ENCODE data around the gene CMTM4. TPM values are rescaled to one million over a fixed set of nuclear protein-coding genes. Genes with fewer than 3 reads are reported as not detected.

CMTM4 gene
- polyA plus RNA-seq, 1 experiment = 28.0 TPM

- TF ChIP-seq CTCF (IDR thresholded peaks at IDR 0.05; ENCODE audit: insufficient read depth, low read depth, low read length) = no peak
- Histone ChIP-seq H3K36me3 (ENCODE audit: control insufficient read depth, insufficient read depth, low read length) (no peaks in the 10 kb centered on the region), H3K27me3 (ENCODE audit: control insufficient read depth, insufficient read depth, low read length) (no peaks in the 10 kb centered on the region), H3K4me3 (ENCODE audit: low read depth, low read length) (no peak overlapping the region)
- DNase-seq (ENCODE audit: low read depth) = no peak
- ChIA-PET CTCF (interaction anchor here (0.9 to 1.2 kb wide), 3 partner anchors 80 to 225 kb away, joined by 3 to 5 read pairs (median 4); partner anchors contain the start of gene DYNC1LI2), POLR2A (no interaction called here)
Observed at GRCh38 chr16:66647866-66648265, 48.7 kb downstream of the CMTM4 start.

DNA sequence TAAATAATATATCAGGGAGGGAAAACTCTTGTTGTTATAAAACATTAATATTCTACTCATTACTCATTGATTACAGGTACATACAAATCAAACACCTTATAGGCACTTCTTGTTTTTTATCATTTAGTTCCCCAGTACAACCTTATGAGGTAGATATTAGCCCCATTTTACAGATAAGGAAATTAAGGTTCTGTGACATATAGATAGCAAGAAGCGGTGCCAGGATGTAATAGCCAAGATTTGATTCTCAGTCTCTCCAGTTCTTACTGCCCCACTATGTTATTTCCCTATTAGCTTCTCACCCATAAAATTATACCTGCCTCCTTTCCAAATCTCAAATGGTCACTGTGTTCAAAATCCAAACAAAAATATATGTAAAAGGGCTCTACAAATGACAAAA is 55.2 kb downstream of the CMTM4 start:
- ChIA-PET CTCF (interaction anchor here (1.2 to 3.5 kb wide), 2 partner anchors 8 to 10 kb away, joined by 3 to 42 read pairs; no protein-coding TSS in a partner anchor), POLR2A (no interaction called here)
- Histone ChIP-seq H3K4me3 (ENCODE audit: low read depth, low read length) (no peak overlapping the region), H3K36me3 (ENCODE audit: control insufficient read depth, insufficient read depth, low read length) (no peaks in the 10 kb centered on the region), H3K27me3 (ENCODE audit: control insufficient read depth, insufficient read depth, low read length) (no peaks in the 10 kb centered on the region; the same call in 1 of the 2 replicates)
- TF ChIP-seq CTCF (IDR thresholded peaks at IDR 0.05; ENCODE audit: insufficient read depth, low read depth, low read length) = no peak
- DNase-seq (ENCODE audit: low read depth) = no peak

DNA sequence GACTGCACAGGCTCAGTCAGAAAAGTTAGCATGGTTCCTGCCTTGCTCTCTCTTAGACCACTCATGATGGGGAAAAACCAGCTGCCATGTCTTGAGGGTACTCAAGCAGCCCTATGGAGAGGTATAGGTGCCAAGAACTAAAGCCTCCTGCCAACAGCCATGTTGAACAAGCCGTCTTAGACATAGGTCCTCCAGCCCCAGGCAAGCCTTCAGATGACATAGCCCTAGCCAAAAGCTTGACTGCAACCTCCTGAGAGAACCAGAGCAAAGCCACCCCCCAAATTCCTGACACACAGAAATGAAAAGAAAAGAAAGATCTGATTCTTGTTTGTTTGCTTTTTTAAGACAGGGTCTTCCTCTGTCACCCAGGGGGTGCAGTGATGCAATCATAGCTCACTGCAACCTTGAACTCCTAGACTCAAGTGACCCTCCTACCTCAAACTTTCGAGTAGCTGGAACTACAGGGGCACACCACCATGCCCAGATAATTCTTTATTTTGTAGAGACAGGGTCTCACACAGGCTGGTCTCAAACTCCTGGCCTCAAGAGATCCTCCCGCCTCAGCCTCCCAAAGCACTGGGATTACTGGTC is 55.7 kb downstream of the CMTM4 start:
- Histone ChIP-seq H3K4me3 (ENCODE audit: low read depth, low read length) (no peak overlapping the region), H3K27me3 (ENCODE audit: control insufficient read depth, insufficient read depth, low read length) (no peaks in the 10 kb centered on the region; the same call in 1 of the 2 replicates), H3K36me3 (ENCODE audit: control insufficient read depth, insufficient read depth, low read length) (no peaks in the 10 kb centered on the region)
- no peak for DNase-seq (ENCODE audit: low read depth)
- no peak for TF ChIP-seq CTCF (IDR thresholded peaks at IDR 0.05; ENCODE audit: insufficient read depth, low read depth, low read length)
- ChIA-PET POLR2A (no interaction called here), CTCF (interaction anchor here (1.1 to 3.5 kb wide), 3 partner anchors 8 to 234 kb away, joined by 3 to 42 read pairs (median 4); no protein-coding TSS in a partner anchor)

DNA sequence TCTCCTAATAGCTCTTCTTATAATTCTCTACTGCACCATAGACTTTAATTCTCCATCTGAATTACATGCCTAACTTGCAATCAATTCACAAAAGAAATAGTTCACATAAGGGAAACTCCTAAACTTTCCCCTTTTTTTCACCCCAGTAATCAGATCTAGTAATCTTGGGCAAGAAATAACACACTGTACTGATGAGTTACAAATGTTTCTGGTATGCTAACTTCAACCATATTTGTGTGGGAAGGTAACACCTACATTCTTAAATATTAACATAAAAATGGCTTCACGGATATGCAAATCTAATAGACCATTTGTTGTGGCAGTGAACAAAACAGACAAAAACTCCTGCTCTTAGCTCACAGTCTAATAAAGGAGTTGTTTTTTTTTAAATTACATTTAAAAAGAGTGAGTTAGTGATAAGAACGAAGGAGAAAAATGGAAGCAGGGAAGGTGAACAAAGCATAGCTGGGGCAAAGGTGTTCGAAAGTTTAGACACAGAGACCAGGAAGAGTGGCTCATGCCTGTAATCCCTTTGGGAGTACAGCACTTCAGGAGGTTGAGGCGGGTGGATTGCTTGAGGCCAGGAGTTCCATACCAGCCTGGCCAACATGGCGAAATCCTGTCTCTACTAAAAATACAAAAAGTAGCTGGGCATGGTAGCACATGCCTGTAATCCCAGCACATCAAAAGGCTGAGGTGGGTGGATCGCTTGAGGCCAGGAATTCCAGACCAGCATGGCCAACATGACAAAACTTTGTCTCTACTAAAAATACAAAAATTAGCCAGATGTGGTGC is 57.3 kb downstream of the CMTM4 start:
- CTCF ChIA-PET = interaction anchor here (1.0 to 3.5 kb wide), 4 partner anchors 11 to 232 kb away, joined by 3 to 42 read pairs (median 4); no protein-coding TSS in a partner anchor
- Histone ChIP-seq H3K27me3 (ENCODE audit: control insufficient read depth, insufficient read depth, low read length) (no peaks in the 10 kb centered on the region; the same call in 1 of the 2 replicates), H3K4me3 (ENCODE audit: low read depth, low read length) (no peak overlapping the region), H3K36me3 (ENCODE audit: control insufficient read depth, insufficient read depth, low read length) (no peaks in the 10 kb centered on the region)
- TF ChIP-seq CTCF (IDR thresholded peaks at IDR 0.05; ENCODE audit: insufficient read depth, low read depth, low read length) = no peak
- no peak for DNase-seq (ENCODE audit: low read depth)
- POLR2A ChIA-PET = no interaction called here

- POLR2A ChIA-PET = no interaction called here
- CTCF ChIA-PET = interaction anchor here (0.7 to 6.0 kb wide), 3 partner anchors 14 to 20 kb away, joined by 3 to 37 read pairs (median 3); no protein-coding TSS in a partner anchor
Observed at GRCh38 chr16:66637806-66638205, 58.7 kb downstream of the CMTM4 start.

More at GRCh38 chr16:66637806-66638205, 58.7 kb downstream of the CMTM4 start:
- no peak for DNase-seq (ENCODE audit: low read depth)
- no peak for TF ChIP-seq CTCF (IDR thresholded peaks at IDR 0.05; ENCODE audit: insufficient read depth, low read depth, low read length)
- Histone ChIP-seq H3K36me3 (ENCODE audit: control insufficient read depth, insufficient read depth, low read length) (no peaks in the 10 kb centered on the region), H3K27me3 (ENCODE audit: control insufficient read depth, insufficient read depth, low read length) (no peaks in the 10 kb centered on the region; the same call in 1 of the 2 replicates), H3K4me3 (ENCODE audit: low read depth, low read length) (no peak overlapping the region)
